ENCODE measurements around the gene EML1. TPM values are rescaled to one million over a fixed set of nuclear protein-coding genes. Genes with fewer than 3 reads are reported as not detected.

The EML1 gene
- total RNA-seq, 1 donor from 2014 or later: 34.5 TPM

- H3K4me3 ChIP-seq: no peak overlapping the region
- intact Hi-C loops (cut with DNase I): no loop called here
- H3K9me3 ChIP-seq: no peaks in the 10 kb centered on the region
- no peaks in the 10 kb centered on the region for H3K27me3 ChIP-seq (ENCODE audit: low read depth)
- peak; percentile 69 to 70 for ATAC-seq
- H3K4me1 ChIP-seq: peaks cover 20% of the 10 kb centered on the region
- no peaks in the 10 kb centered on the region for H3K36me3 ChIP-seq
- TF ChIP-seq CTCF (IDR thresholded peaks at IDR 0.05): no peak
- DNase-seq: no peak
- no peak overlapping the region for H3K27ac ChIP-seq
Measured at GRCh38 chr14:99820702-99821331, 27.6 kb downstream of the EML1 start.

GRCh38 chr14:99821519-99822508 lies 28.6 kb downstream of the EML1 start:
- no peaks in the 10 kb centered on the region for H3K9me3 ChIP-seq
- H3K27me3 ChIP-seq (ENCODE audit: low read depth): no peaks in the 10 kb centered on the region
- ATAC-seq (peak; percentile 70 to 85), DNase-seq (no peak)
- no peak overlapping the region for H3K4me3 ChIP-seq
- H3K4me1 ChIP-seq: peaks cover 20% of the 10 kb centered on the region
- H3K27ac ChIP-seq: no peak overlapping the region
- no peak for TF ChIP-seq CTCF (IDR thresholded peaks at IDR 0.05)
- intact Hi-C loops (cut with DNase I): no loop called here
- H3K36me3 ChIP-seq: no peaks in the 10 kb centered on the region

GRCh38 chr14:99822800-99823455 lies 29.7 kb downstream of the EML1 start:
- H3K9me3 ChIP-seq: no peaks in the 10 kb centered on the region
- no peaks in the 10 kb centered on the region for H3K36me3 ChIP-seq
- H3K4me3 ChIP-seq: no peak overlapping the region
- no peak for TF ChIP-seq CTCF (IDR thresholded peaks at IDR 0.05)
- DNase-seq (no peak), ATAC-seq (no peak)
- intact Hi-C loops (cut with DNase I): no loop called here
- H3K27me3 ChIP-seq (ENCODE audit: low read depth): no peaks in the 10 kb centered on the region
- H3K4me1 ChIP-seq: peaks cover 20% of the 10 kb centered on the region
- H3K27ac ChIP-seq: no peak overlapping the region

- no peaks in the 10 kb centered on the region for H3K9me3 ChIP-seq
- ATAC-seq: no peak
- H3K4me1 ChIP-seq: peaks cover 15% of the 10 kb centered on the region
- no peaks in the 10 kb centered on the region for H3K36me3 ChIP-seq
- intact Hi-C loops (cut with DNase I): no loop called here
- H3K27ac ChIP-seq: no peak overlapping the region
- DNase-seq: no peak
- TF ChIP-seq CTCF (IDR thresholded peaks at IDR 0.05): no peak
- no peaks in the 10 kb centered on the region for H3K27me3 ChIP-seq (ENCODE audit: low read depth)
- no peak overlapping the region for H3K4me3 ChIP-seq
Measured at GRCh38 chr14:99824776-99825175, 31.6 kb downstream of the EML1 start.

- no peaks in the 10 kb centered on the region for H3K4me1 ChIP-seq
- no peak for DNase-seq
- H3K9me3 ChIP-seq: no peaks in the 10 kb centered on the region
- no peak for TF ChIP-seq CTCF (IDR thresholded peaks at IDR 0.05)
- intact Hi-C loops (cut with DNase I): no loop called here
- no peak overlapping the region for H3K4me3 ChIP-seq
- ATAC-seq: no peak
- no peak overlapping the region for H3K27ac ChIP-seq
- H3K36me3 ChIP-seq: no peaks in the 10 kb centered on the region
- no peaks in the 10 kb centered on the region for H3K27me3 ChIP-seq (ENCODE audit: low read depth)
Measured at GRCh38 chr14:99829450-99829849, 36.2 kb downstream of the EML1 start.
